Endothelial cell of umbilical vein (primary cell): Measurements from ENCODE around the gene MED12L. TPM values are rescaled to one million over a fixed set of nuclear protein-coding genes. Genes with fewer than 3 reads are reported as not detected.

ENCODE experiments used
- BruUV-seq: library from RNA; stranded (reverse); fragments of 400-500 nt; replicated peaks from 2 replicates; lab custom pipeline; 2021; lab: Mats Ljungman, UMichigan
- CTCF ChIA-PET: fragments of 300-600, 350-600 bp; sonication (Branson Sonifier 250); formaldehyde crosslinking; loops from one replicate; lab custom pipeline; 2021; ENCODE audit warnings: antibody characterized with exemption, inconsistent platforms; lab: Charles Lee
- POLR2A ChIA-PET: fragments of 300-600, 350-600 bp; sonication (Branson Sonifier 250); formaldehyde crosslinking; loops from one replicate; lab custom pipeline; 2021; ENCODE audit warnings: antibody characterized with exemption, inconsistent platforms; lab: Charles Lee
- DNase-seq: peaks from one replicate; pipeline ENCODE4 v3.0.0-alpha.2; 2011; ENCODE audit warnings: low read depth, low spot score
- FAIRE-seq: peaks from 2 replicates; lab custom pipeline; 2011; peaks lifted over from hg19 to GRCh38; lab: Jason Lieb, UNC
- H2AFZ ChIP-seq: 2 replicates; pipeline ENCODE4 v1.6.0; 2012; ENCODE audit warnings: low read depth, low read length, control low read depth, inconsistent platforms
- H3K27ac ChIP-seq: 2 replicates; pipeline ENCODE4 v1.5.1; 2011; ENCODE audit warnings: low read depth, mild to moderate bottlenecking, control low read depth, low read length, moderate library complexity; ENCODE audit not compliant: insufficient read depth
- H3K27me3 ChIP-seq, 2 experiments: 2 replicates each; pipeline versions ENCODE4 v1.6.0 to v1.6.1; 2011; ENCODE audit warnings: low read length in 2 of 2, mixed read lengths in 1 of 2; ENCODE audit not compliant: control insufficient read depth in 2 of 2, insufficient read depth in 2 of 2
- H3K36me3 ChIP-seq, 2 experiments: 2 replicates in 1 of 2; 3 replicates in 1 of 2; pipeline ENCODE4 v1.5.1; 2011; ENCODE audit warnings: low read length in 2 of 2, mild to moderate bottlenecking in 1 of 2, moderate library complexity in 1 of 2; ENCODE audit not compliant: control insufficient read depth in 2 of 2, insufficient read depth in 2 of 2; ENCODE audit errors: extremely low read depth in 1 of 2
- H3K4me1 ChIP-seq: 3 replicates; pipeline ENCODE4 v1.5.1; 2011; ENCODE audit warnings: mild to moderate bottlenecking, low read length; ENCODE audit not compliant: control insufficient read depth, insufficient read depth; ENCODE audit errors: extremely low read depth
- H3K4me2 ChIP-seq: 2 replicates; pipeline ENCODE4 v1.6.1; 2011; ENCODE audit warnings: low read length, control low read depth, mixed read lengths; ENCODE audit not compliant: insufficient read depth
- H3K4me3 ChIP-seq, 3 experiments: fragments of 200-600 bp in 1 of 3; sonication (generic), shearing (Covaris generic) in 1 of 3; replicated peaks in 1 of 3; 2 replicates each; pipeline ENCODE4 v1.5.1; 2011 to 2016; ENCODE audit warnings: control low read depth in 3 of 3, low read length in 3 of 3, mild to moderate bottlenecking in 2 of 3, inconsistent platforms in 1 of 3, low read depth in 1 of 3, moderate library complexity in 1 of 3; ENCODE audit not compliant: insufficient read depth in 1 of 3
- H3K79me2 ChIP-seq: 2 replicates; pipeline ENCODE4 v1.6.0; 2012; ENCODE audit warnings: low read length, inconsistent platforms; ENCODE audit not compliant: control insufficient read depth, insufficient read depth
- H3K9ac ChIP-seq: replicated peaks from 2 replicates; pipeline ENCODE3; 2011; ENCODE audit warnings: low read length, control low read depth; ENCODE audit not compliant: insufficient read depth; ENCODE audit errors: extremely low read depth
- H3K9me1 ChIP-seq: replicated peaks from 3 replicates; pipeline ENCODE4 v1.6.0; 2011; ENCODE audit warnings: mild to moderate bottlenecking, low read length; ENCODE audit not compliant: control insufficient read depth, insufficient read depth; ENCODE audit errors: extremely low read depth
- H3K9me3 ChIP-seq: replicated peaks from 2 replicates; pipeline ENCODE4 v1.5.1; 2012; ENCODE audit warnings: low read length, inconsistent platforms; ENCODE audit not compliant: control insufficient read depth, insufficient read depth
- H4K20me1 ChIP-seq: replicated peaks from 2 replicates; pipeline ENCODE3; 2011; ENCODE audit warnings: mild to moderate bottlenecking, low read length; ENCODE audit not compliant: control insufficient read depth, insufficient read depth; ENCODE audit errors: extremely low read depth
- CTCF ChIP-seq, 2 donors: IDR thresholded peaks; 1 replicate in 1 of 2; 2 replicates in 1 of 2; pipeline ENCODE4 v1.5.1; 2011; ENCODE audit warnings: low read length in 2 of 2, mild to moderate bottlenecking in 2 of 2, moderate library complexity in 2 of 2, control low read depth in 1 of 2, inconsistent platforms in 1 of 2, low read depth in 1 of 2; ENCODE audit not compliant: insufficient read depth in 1 of 2; ENCODE audit errors: extremely low read depth in 1 of 2
- EZH2 ChIP-seq: IDR thresholded peaks from 2 replicates; pipeline ENCODE4 v1.6.1; 2012; ENCODE audit warnings: borderline replicate concordance, low read depth, mild to moderate bottlenecking, moderate library complexity, low read length, inconsistent platforms; ENCODE audit not compliant: severe bottlenecking
- FOS ChIP-seq: IDR thresholded peaks from 2 replicates; pipeline ENCODE4 v1.6.1; 2011; ENCODE audit warnings: mild to moderate bottlenecking, low read length, moderate library complexity, borderline replicate concordance; ENCODE audit not compliant: insufficient read depth
- GATA2 ChIP-seq: IDR thresholded peaks from 2 replicates; pipeline ENCODE4 v1.7.0; 2011; ENCODE audit warnings: low read depth, mild to moderate bottlenecking, moderate library complexity, mixed read lengths, low read length; ENCODE audit not compliant: insufficient read length, insufficient read depth
- JUN ChIP-seq: IDR thresholded peaks from 2 replicates; pipeline ENCODE4 v1.6.1; 2011; ENCODE audit warnings: borderline replicate concordance, low read depth; ENCODE audit not compliant: insufficient read length, insufficient read depth
- MAX ChIP-seq: IDR thresholded peaks from 2 replicates; pipeline ENCODE4 v1.6.1; 2011; ENCODE audit not compliant: insufficient read depth, insufficient read length
- POLR2A ChIP-seq: IDR thresholded peaks from 2 replicates; pipeline ENCODE4 v1.6.1; 2012; ENCODE audit warnings: low read depth, mild to moderate bottlenecking, control low read depth, low read length
- POLR2AphosphoS5 ChIP-seq: IDR thresholded peaks from 2 replicates; pipeline ENCODE4 v1.6.1; 2012; ENCODE audit warnings: low read depth, mild to moderate bottlenecking, control low read depth, low read length, moderate library complexity; ENCODE audit not compliant: insufficient read depth
- dilution Hi-C: fragments of 300-500 bp; cut with MboI; formaldehyde crosslinking; loops from one replicate; pipeline ENCODE4 v1.15.0; 2019; ENCODE audit warnings: low sequenced_read_pairs; ENCODE audit not compliant: extremely low pct_ligation_motif_present
- intact Hi-C: fragments of 100-400 bp; cut with micrococcal nuclease; formaldehyde crosslinking; loops from one replicate; pipeline ENCODE4 v1.10.0; 2022
- polyA plus RNA-seq, 4 experiments: library from polyadenylated mRNA; depleted of rRNA in 3 of 4; stranded (reverse) in 3 of 4; unstranded in 1 of 4; fragments of >200 nt; gene quantifications; 2 replicates each; pipeline versions ENCODE4 v1.2.1 to v1.2.3, GENCODE V29; 2011 to 2012; ENCODE audit warnings: missing spikeins in 1 of 4
- total RNA-seq: library from RNA; stranded (reverse); gene quantifications from 2 replicates; pipeline ENCODE4 v1.2.3, GENCODE V29; 2021

Gene MED12L
- total and polyA plus RNA-seq, 2 donors (not counting 3 experiments of a cell fraction or from before 2014, with no cell fraction given): 0.03 to 0.27 TPM

GRCh38 chr3:151366993-151367392 is 281.5 kb downstream of the MED12L start:
- Histone ChIP-seq H3K4me1 (no peaks in the 10 kb centered on the region), H3K79me2 (no peaks in the 10 kb centered on the region), H3K9ac (no peak overlapping the region), H3K9me3 (no peaks in the 10 kb centered on the region), H3K27ac (no peak overlapping the region), H4K20me1 (no peaks in the 10 kb centered on the region), H3K27me3 (no peaks in the 10 kb centered on the region), H3K4me3 (no peak overlapping the region), H3K4me2 (no peak overlapping the region), H3K9me1 (no peaks in the 10 kb centered on the region), H3K36me3 (no peaks in the 10 kb centered on the region), H2AFZ (no peak overlapping the region)
- no peak for DNase-seq
- FAIRE-seq: no peak
- CTCF ChIA-PET: interaction anchor here (1.2 kb wide), 1 partner anchor 39 kb away, joined by 6 read pairs; no protein-coding TSS in a partner anchor
- intact Hi-C loops (no loop called here), dilution Hi-C loops (no loop called here)
- TF ChIP-seq CTCF (IDR thresholded peaks at IDR 0.05; ENCODE audit: extremely low read depth in 1 of 2, insufficient read depth in 1 of 2, low read depth in 1 of 2, low read length in 2 of 2): no peak
- TF ChIP-seq POLR2AphosphoS5: no peak
- TF ChIP-seq MAX: no peak
- no peak for TF ChIP-seq POLR2A
- TF ChIP-seq JUN: no peak
- TF ChIP-seq EZH2: no peak
- no peak for TF ChIP-seq GATA2
- TF ChIP-seq FOS: no peak
- POLR2A ChIA-PET: no interaction called here
- no TSS peak for BruUV-seq
